Measurements from ENCODE around the gene SMARCC2. TPM values are rescaled to one million over a fixed set of nuclear protein-coding genes. Genes with fewer than 3 reads are reported as not detected.

The SMARCC2 gene
- total RNA-seq, 2 donors from 2014 or later = 127 to 129 TPM

DNA sequence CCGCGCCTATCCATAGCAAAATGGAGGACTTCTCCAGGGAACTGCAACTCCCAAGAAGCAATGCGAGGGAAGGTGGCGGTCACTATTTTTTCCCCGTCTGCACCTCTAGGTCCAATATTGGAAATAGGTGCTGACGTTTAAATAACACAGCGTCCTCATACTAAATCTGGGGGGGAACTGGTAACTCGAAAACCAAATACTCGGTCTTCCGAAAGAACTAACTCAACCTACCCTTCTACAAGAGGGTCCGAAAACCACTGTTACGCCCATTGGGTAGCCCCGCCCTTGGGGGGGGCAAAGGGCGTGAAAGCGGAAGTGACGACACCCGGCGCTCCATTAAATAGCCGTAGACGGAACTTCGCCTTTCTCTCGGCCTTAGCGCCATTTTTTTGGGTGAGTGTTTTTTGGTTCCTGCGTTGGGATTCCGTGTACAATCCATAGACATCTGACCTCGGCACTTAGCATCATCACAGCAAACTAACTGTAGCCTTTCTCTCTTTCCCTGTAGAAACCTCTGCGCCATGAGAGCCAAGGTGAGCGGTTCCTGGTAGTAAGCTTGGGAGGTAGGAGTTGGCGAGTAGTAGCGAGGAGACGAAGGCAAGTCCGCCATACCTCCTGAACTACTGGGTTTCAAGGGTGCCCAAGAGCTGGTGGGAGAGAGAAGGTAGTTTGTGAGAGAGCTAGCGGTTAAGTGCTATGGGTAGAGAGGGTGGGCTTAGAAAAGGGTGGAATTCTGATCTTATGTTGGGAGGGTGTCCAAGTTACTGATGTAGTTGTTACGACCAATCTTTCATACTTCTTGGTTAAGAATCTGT, 72.8 kb downstream of the SMARCC2 start, which contains the start of gene RPL41:
Gene RPL41, plus strand, starts transcription at position 367 of the 815 bp plus-strand sequence.
- peak within 1 kb of the TSS; percentile 100 for H3K27ac Mint-ChIP-seq
- Histone ChIP-seq H3K9ac (ENCODE audit: extremely low read depth, low read length, poor library complexity, severe bottlenecking) (peak within 1 kb of the TSS; percentile 97), H3K27me3 (ENCODE audit: control insufficient read depth, insufficient read depth, low read length, poor library complexity, severe bottlenecking) (no peaks in the 10 kb centered on the region), H3K27ac (ENCODE audit: low read depth, low read length) (peak within 1 kb of the TSS; percentile 93), H3K4me3 (ENCODE audit: low read length) (peak within 1 kb of the TSS; percentile 93), H3K36me3 (ENCODE audit: control insufficient read depth, insufficient read depth, low read length) (peaks cover 43% of the 10 kb centered on the region), H3K9me3 (ENCODE audit: control insufficient read depth, low read length) (no peaks in the 10 kb centered on the region), H3K4me1 (ENCODE audit: control insufficient read depth, insufficient read depth, low read length) (peaks cover 5% of the 10 kb centered on the region)
- H3K36me3 Mint-ChIP-seq (ENCODE audit: low read depth) = peaks cover 53% of the 10 kb centered on the region
- 0% methylated on average over 7 to 34 of the region's 34 CpGs for WGBS, 2 experiments (ENCODE audit: insufficient coverage in 1 of 2, insufficient read length in 1 of 2)
- no peaks in the 10 kb centered on the region for H3K9me3 Mint-ChIP-seq
- peak within 1 kb of the TSS; percentile 96 for H3K4me3 Mint-ChIP-seq
- DNase-seq = peak; percentile 98
- H3K4me1 Mint-ChIP-seq = peaks cover 19% of the 10 kb centered on the region
- no peaks in the 10 kb centered on the region for H3K27me3 Mint-ChIP-seq (ENCODE audit: insufficient read depth)
- TF ChIP-seq, protein P1, sequence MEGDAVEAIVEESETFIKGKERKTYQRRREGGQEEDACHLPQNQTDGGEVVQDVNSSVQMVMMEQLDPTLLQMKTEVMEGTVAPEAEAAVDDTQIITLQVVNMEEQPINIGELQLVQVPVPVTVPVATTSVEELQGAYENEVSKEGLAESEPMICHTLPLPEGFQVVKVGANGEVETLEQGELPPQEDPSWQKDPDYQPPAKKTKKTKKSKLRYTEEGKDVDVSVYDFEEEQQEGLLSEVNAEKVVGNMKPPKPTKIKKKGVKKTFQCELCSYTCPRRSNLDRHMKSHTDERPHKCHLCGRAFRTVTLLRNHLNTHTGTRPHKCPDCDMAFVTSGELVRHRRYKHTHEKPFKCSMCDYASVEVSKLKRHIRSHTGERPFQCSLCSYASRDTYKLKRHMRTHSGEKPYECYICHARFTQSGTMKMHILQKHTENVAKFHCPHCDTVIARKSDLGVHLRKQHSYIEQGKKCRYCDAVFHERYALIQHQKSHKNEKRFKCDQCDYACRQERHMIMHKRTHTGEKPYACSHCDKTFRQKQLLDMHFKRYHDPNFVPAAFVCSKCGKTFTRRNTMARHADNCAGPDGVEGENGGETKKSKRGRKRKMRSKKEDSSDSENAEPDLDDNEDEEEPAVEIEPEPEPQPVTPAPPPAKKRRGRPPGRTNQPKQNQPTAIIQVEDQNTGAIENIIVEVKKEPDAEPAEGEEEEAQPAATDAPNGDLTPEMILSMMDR (conservative IDR thresholded peaks at IDR 0.05) = no peak

DNA sequence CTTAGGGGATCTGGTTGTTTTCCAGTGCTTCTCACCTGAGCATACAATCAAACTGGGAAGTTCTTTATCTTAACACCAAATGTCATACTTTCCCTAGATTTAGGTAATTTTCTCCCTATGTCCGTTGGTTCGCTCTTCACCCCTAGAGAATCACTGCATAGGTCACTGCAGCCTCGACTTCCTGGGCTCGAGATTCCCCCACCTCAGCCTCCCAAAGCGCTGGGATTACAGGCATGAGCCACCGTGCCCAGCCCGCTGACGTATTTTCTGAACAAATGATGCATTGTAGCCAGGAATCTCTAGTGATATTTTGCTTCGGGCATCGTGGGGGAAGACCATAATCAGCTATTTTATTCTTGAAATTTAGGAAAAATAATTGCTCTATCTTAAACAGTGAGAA, 74.0 kb downstream of the SMARCC2 start:
- H3K36me3 Mint-ChIP-seq (ENCODE audit: low read depth) = peaks cover 53% of the 10 kb centered on the region
- H3K4me3 Mint-ChIP-seq = peak overlapping the region; percentile 96
- H3K27ac ChIP-seq (ENCODE audit: low read depth, low read length) = no peak overlapping the region
- H3K4me1 ChIP-seq (ENCODE audit: control insufficient read depth, insufficient read depth, low read length) = peaks cover 5% of the 10 kb centered on the region
- TF ChIP-seq, protein P1 (conservative IDR thresholded peaks at IDR 0.05) = no peak
- H3K27me3 Mint-ChIP-seq (ENCODE audit: insufficient read depth) = no peaks in the 10 kb centered on the region
- no peaks in the 10 kb centered on the region for H3K9me3 Mint-ChIP-seq
- H3K36me3 ChIP-seq (ENCODE audit: control insufficient read depth, insufficient read depth, low read length) = peaks cover 50% of the 10 kb centered on the region
- no peaks in the 10 kb centered on the region for H3K9me3 ChIP-seq (ENCODE audit: control insufficient read depth, low read length)
- peak overlapping the region; percentile 93 for H3K4me3 ChIP-seq (ENCODE audit: low read length)
- no peaks in the 10 kb centered on the region for H3K27me3 ChIP-seq (ENCODE audit: control insufficient read depth, insufficient read depth, low read length, poor library complexity, severe bottlenecking)
- DNase-seq = peak; percentile 75
- H3K9ac ChIP-seq (ENCODE audit: extremely low read depth, low read length, poor library complexity, severe bottlenecking) = peak overlapping the region; percentile 97
- peaks cover 19% of the 10 kb centered on the region for H3K4me1 Mint-ChIP-seq
- 63 to 89% methylated on average over 10 of the region's 10 CpGs for WGBS, 2 experiments (ENCODE audit: insufficient coverage in 1 of 2, insufficient read length in 1 of 2)
- H3K27ac Mint-ChIP-seq = peak overlapping the region; percentile 100

GRCh38 chr12:56114084-56114483, 75.2 kb downstream of the SMARCC2 start:
- no peak overlapping the region for H3K27ac ChIP-seq (ENCODE audit: low read depth, low read length)
- Mint-ChIP-seq H3K27me3 (ENCODE audit: insufficient read depth) (no peaks in the 10 kb centered on the region), H3K36me3 (ENCODE audit: low read depth) (peaks cover 61% of the 10 kb centered on the region), H3K4me3 (no peak overlapping the region), H3K4me1 (peaks cover 13% of the 10 kb centered on the region), H3K9me3 (no peaks in the 10 kb centered on the region), H3K27ac (no peak overlapping the region)
- no peak for DNase-seq
- no peaks in the 10 kb centered on the region for H3K9me3 ChIP-seq (ENCODE audit: control insufficient read depth, low read length)
- no peak overlapping the region for H3K4me3 ChIP-seq (ENCODE audit: low read length)
- H3K9ac ChIP-seq (ENCODE audit: extremely low read depth, low read length, poor library complexity, severe bottlenecking) = no peak overlapping the region
- WGBS, 2 experiments (ENCODE audit: insufficient coverage in 1 of 2, insufficient read length in 1 of 2) = 83 to 100% methylated on average over 1 of the region's 1 CpG
- H3K36me3 ChIP-seq (ENCODE audit: control insufficient read depth, insufficient read depth, low read length) = peaks cover 58% of the 10 kb centered on the region
- TF ChIP-seq, protein P1 (conservative IDR thresholded peaks at IDR 0.05) = no peak
- H3K4me1 ChIP-seq (ENCODE audit: control insufficient read depth, insufficient read depth, low read length) = peaks cover 3% of the 10 kb centered on the region
- no peaks in the 10 kb centered on the region for H3K27me3 ChIP-seq (ENCODE audit: control insufficient read depth, insufficient read depth, low read length, poor library complexity, severe bottlenecking)

Other genes starting within 250 kb of the SMARCC2 start
- gene PMEL, start 223.4 kb downstream of the SMARCC2 start, total RNA-seq = 10 to 100 TPM; 17.2 to 20.8 TPM
- 10 to 100 TPM; 60.8 to 69.8 TPM for gene CDK2, start 222.7 kb downstream of the SMARCC2 start, total RNA-seq
- gene RAB5B, start 215.4 kb downstream of the SMARCC2 start, total RNA-seq = 10 to 100 TPM; 91.3 to 95.5 TPM
- gene SUOX, start 192.2 kb downstream of the SMARCC2 start, total RNA-seq = 10 to 100 TPM; 23.2 to 27.5 TPM
- 10 to 100 TPM in 1 of 2 donors, 1 to 10 TPM in 1; 9.8 to 10.2 TPM for gene IKZF4, start 168.4 kb downstream of the SMARCC2 start, total RNA-seq
- gene RPS26, start 147.6 kb downstream of the SMARCC2 start, total RNA-seq = 10 to 100 TPM; 35.8 to 58.6 TPM
- gene ERBB3, start 109.3 kb downstream of the SMARCC2 start, total RNA-seq = 10 to 100 TPM; 45.7 to 51.8 TPM
- gene PA2G4, start 84.9 kb downstream of the SMARCC2 start, total RNA-seq = 100 to 1,000 TPM; 128 to 161 TPM
- 1,000 to 10,000 TPM; 4,305 to 4,379 TPM for gene RPL41, start 72.8 kb downstream of the SMARCC2 start, total RNA-seq
- gene ZC3H10, start 71.2 kb downstream of the SMARCC2 start, total RNA-seq = 1 to 10 TPM; 7.9 to 9.1 TPM
- 100 to 1,000 TPM in 1 of 2 donors, 10 to 100 TPM in 1; 97.0 to 118 TPM for gene ESYT1, start 61.2 kb downstream of the SMARCC2 start, total RNA-seq
- 100 to 1,000 TPM; 153 to 191 TPM for gene MYL6B, start 36.9 kb downstream of the SMARCC2 start, total RNA-seq
- 1,000 to 10,000 TPM; 1,640 to 1,647 TPM for gene MYL6, start 31.1 kb downstream of the SMARCC2 start, total RNA-seq
- gene RNF41, start 32.4 kb upstream of the SMARCC2 start, total RNA-seq = 10 to 100 TPM; 45.8 to 48.9 TPM
- gene NABP2, start 34.9 kb upstream of the SMARCC2 start, total RNA-seq = 10 to 100 TPM; 27.0 to 35.1 TPM
- 1 to 10 TPM; 2.5 to 3.2 TPM for gene SLC39A5, start 40.6 kb upstream of the SMARCC2 start, total RNA-seq
- gene ANKRD52, start 68.9 kb upstream of the SMARCC2 start, total RNA-seq = 10 to 100 TPM; 39.3 to 54.9 TPM
- 10 to 100 TPM; 20.5 to 23.2 TPM for gene COQ10A, start 77.5 kb upstream of the SMARCC2 start, total RNA-seq
- 100 to 1,000 TPM; 134 to 167 TPM for gene CS, start 110.8 kb upstream of the SMARCC2 start, total RNA-seq
- 100 to 1,000 TPM; 183 to 198 TPM for gene CNPY2, start 126.5 kb upstream of the SMARCC2 start, total RNA-seq
- 10 to 100 TPM; 66.5 to 90.3 TPM for gene PAN2, start 144.5 kb upstream of the SMARCC2 start, total RNA-seq
- 10 to 100 TPM in 1 of 2 donors, 1 to 10 TPM in 1; 4.6 to 10.4 TPM for gene IL23A, start 149.4 kb upstream of the SMARCC2 start, total RNA-seq
- gene STAT2, start 170.6 kb upstream of the SMARCC2 start, total RNA-seq = 100 to 1,000 TPM; 107 to 112 TPM
- not detected for gene APOF, start 173.4 kb upstream of the SMARCC2 start, total RNA-seq